ENCODE data around the gene CHSY1. TPM values are rescaled to one million over a fixed set of nuclear protein-coding genes. Genes with fewer than 3 reads are reported as not detected.

The CHSY1 gene
- total RNA-seq, 4 donors from 2014 or later, result 25.6 to 62.8 (median 46.0) TPM

- no peaks in the 10 kb centered on the region for H3K27me3 ChIP-seq
- H3K9me3 ChIP-seq, result no peaks in the 10 kb centered on the region
- peaks cover 6 to 8% of the 10 kb centered on the region in 2 donors for H3K4me1 ChIP-seq
- H3K27ac ChIP-seq, result peak overlapping the region; percentile 73 to 76
- DNase-seq, result no peak
- intact Hi-C loops (cut with DNase I; ENCODE audit: low total_unique reads), result no loop called here
- H3K4me3 ChIP-seq, result no peak overlapping the region
- TF ChIP-seq CTCF (IDR thresholded peaks at IDR 0.05) (no peak), POLR2A (IDR thresholded peaks at IDR 0.05) (no peak)
- no peaks in the 10 kb centered on the region for H3K36me3 ChIP-seq
Observed at GRCh38 chr15:101190092-101190595, 61.7 kb downstream of the CHSY1 start.

- intact Hi-C loops (cut with DNase I; ENCODE audit: low total_unique reads), result no loop called here
- DNase-seq, result no peak
- H3K27ac ChIP-seq, result peak overlapping the region; percentile 73 to 76
- no peak for TF ChIP-seq POLR2A (IDR thresholded peaks at IDR 0.05)
- TF ChIP-seq CTCF (IDR thresholded peaks at IDR 0.05), result no peak
- H3K9me3 ChIP-seq, result no peaks in the 10 kb centered on the region
- H3K4me1 ChIP-seq, result peaks cover 6 to 8% of the 10 kb centered on the region in 2 donors
- H3K36me3 ChIP-seq, result no peaks in the 10 kb centered on the region
- peak overlapping the region in 1 of 2 donors; percentile 28 for H3K4me3 ChIP-seq
- H3K27me3 ChIP-seq, result no peaks in the 10 kb centered on the region
Observed at GRCh38 chr15:101189409-101190091, 62.3 kb downstream of the CHSY1 start.

- Histone ChIP-seq H3K27ac (peak overlapping the region; percentile 73 to 76), H3K27me3 (no peaks in the 10 kb centered on the region), H3K4me3 (peak overlapping the region in 1 of 2 donors; percentile 28), H3K9me3 (no peaks in the 10 kb centered on the region), H3K4me1 (peaks cover 0 to 8% of the 10 kb centered on the region in 2 donors), H3K36me3 (no peaks in the 10 kb centered on the region)
- DNase-seq, result no peak
- intact Hi-C loops (cut with DNase I; ENCODE audit: low total_unique reads), result no loop called here
- TF ChIP-seq POLR2A (IDR thresholded peaks at IDR 0.05) (no peak), CTCF (IDR thresholded peaks at IDR 0.05) (no peak)
Observed at GRCh38 chr15:101188637-101189408, 63.0 kb downstream of the CHSY1 start.

- H3K9me3 ChIP-seq, result no peaks in the 10 kb centered on the region
- H3K27ac ChIP-seq, result peak overlapping the region; percentile 73 to 76
- TF ChIP-seq CTCF (IDR thresholded peaks at IDR 0.05) (no peak), POLR2A (IDR thresholded peaks at IDR 0.05) (no peak)
- intact Hi-C loops (cut with DNase I; ENCODE audit: low total_unique reads), result no loop called here
- no peaks in the 10 kb centered on the region for H3K36me3 ChIP-seq
- H3K27me3 ChIP-seq, result no peaks in the 10 kb centered on the region
- no peak for DNase-seq
- H3K4me3 ChIP-seq, result peak overlapping the region in 1 of 2 donors; percentile 28
- H3K4me1 ChIP-seq, result peaks cover 0 to 8% of the 10 kb centered on the region in 2 donors
Observed at GRCh38 chr15:101187820-101188636, 63.8 kb downstream of the CHSY1 start.

All from uterus (tissue), 4 donors.